NCI-H345 (cell line): Measurements from ENCODE around the gene CDC5L.
"Not testable (repeated sequence)": the region's sequence is repeated elsewhere in the genome, so short reads cannot be mapped to it uniquely, and the experiment has no call there.

Experiments used
- DNase-seq: peaks from one replicate; lab custom pipeline; 2025; lab: John Stamatoyannopoulos, UW

The CDC5L gene

DNA sequence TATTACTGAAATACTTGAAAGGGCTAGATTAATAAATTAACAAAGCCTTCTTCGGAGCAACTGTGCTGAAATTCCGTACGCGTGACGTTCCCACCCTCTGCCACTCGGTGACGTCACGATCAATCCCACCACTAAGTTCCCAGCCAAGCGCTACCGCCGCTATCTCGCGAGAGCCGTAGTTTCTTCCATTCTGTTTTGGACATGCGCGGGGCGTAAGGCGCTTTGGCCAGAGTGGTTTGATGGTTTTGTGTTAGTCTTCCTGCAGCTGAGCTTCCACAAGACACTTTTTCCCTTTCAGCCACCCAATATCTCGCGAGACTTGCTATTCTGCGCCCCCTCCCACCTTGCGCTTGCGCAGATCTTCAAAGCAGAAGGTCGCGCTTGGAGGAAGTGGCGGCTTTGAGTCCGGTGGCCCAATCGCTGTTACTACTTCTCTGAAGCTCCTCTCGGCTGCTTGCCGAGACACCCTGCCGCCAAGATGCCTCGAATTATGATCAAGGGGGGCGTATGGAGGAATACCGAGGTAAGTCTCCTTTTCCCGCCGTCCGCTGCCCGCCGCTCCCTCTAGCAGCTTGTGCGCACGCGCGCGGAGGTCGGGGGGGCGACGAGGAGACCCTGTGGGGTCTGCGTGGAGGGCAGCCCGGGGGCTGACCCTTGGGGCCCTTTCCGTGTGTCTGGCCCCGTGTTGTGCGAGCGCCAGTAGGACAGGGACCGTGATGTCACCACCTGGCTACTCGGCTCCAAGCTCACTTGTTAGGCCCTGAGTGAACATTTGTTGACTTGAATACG lies at the start of gene CDC5L:
CDC5L (plus strand) TSS at position 361 of the 789 bp plus-strand sequence; CDS start at position 479, 118 bp downstream.
- peak; percentile 98 for DNase-seq

DNA sequence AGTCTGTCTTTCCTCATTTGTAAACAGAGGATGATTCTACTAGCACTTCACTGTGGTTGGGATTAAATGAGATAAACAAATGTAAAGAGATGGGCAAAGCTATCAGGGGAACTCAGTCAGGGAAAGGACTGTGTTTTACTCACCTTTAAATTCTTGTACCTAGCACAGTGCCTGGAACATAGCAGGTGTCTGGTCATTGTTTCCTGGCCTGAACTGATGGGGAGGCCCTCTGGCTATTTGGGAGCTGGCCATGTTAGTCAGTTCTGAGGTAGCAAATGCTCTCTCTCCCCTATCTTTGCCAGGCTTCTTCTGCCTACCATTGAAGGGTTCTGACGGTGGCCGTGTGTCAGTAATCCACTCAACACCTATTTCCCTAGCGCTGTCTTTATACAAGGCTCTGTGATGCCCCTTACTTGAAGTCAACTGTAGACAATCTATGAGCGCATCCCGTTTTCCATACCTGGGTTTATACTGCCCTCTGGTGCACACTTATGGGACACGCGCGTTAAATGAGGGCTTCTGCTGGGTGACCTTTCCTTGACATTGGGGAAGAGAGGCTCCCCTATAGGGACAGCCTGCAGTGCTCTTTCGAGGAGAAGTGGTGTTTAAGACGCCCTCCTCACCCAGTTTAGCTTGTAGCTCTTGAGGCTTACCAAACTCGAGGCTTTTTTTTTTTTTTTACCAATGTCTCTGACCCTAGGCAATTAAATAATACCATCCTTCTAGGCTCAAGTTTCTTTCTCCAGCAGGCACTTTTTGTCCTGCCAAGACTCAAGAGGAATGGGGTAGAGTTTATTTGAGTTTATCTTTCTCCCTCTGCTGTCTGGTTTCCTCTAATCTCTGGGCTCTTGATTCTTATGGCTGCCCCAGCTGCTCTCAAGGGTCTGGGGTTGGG lies 49.0 kb upstream of the CDC5L start:
- peak; percentile 64 for DNase-seq

DNA sequence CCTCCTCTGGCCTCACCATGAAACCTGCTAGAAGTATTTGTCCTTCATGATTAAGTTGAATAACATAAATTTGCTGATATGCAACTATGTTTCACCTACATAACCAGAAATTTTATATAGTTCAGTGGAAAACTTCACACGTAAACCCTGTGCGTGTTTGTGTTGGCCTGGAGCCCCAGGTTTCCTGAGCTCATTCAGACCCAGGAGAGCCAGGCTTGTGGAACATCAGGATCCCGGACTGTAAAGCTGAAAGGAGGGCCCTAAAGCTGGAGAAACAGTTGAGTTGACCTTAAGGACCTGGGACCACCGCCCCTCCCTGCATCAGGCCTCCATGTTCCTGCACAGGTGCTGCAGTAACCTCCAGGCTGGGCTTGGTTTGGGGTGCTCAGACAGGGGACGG lies 48.2 kb upstream of the CDC5L start:
- DNase-seq: no peak

DNA sequence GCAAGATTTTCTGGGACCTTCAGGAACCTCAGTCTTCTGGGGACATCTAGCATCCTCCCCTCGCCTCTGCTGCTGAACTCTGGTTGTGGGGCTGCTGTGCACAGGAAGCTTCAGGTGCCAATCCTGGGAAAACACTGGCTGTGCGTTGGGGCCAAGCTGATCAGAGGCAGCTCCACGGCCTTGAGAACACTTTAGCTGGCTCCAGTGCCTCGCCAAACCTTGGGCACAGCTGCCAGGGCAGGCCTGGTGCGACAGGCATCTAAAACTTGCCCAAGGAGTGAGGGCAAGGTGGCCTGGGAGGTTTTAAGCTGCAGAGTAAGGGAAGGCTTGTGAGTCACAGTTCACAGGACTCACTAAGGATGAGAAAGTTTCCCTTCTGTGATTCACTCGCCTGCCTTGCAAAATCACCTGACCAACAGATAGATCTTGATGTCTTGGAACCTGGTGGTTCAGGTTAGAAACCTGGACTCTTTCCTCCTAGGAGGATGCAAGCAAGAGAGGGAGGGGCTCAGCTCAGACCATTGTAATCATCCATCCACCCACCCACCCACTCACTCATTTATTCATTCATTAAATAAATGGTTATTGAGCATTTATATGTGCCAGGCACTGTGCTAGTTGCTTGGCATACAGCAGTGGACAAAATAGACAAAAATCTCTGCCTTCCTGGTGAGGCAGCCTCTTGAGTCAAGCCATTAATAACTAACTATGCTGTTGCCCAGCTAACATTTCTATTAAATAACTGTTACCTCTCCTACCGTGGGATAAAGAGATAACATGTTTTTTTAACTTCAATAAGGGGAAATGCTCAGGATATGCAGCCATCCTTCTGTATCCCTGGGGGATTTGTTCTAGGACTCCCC lies 47.5 kb upstream of the CDC5L start:
- no peak for DNase-seq

DNA sequence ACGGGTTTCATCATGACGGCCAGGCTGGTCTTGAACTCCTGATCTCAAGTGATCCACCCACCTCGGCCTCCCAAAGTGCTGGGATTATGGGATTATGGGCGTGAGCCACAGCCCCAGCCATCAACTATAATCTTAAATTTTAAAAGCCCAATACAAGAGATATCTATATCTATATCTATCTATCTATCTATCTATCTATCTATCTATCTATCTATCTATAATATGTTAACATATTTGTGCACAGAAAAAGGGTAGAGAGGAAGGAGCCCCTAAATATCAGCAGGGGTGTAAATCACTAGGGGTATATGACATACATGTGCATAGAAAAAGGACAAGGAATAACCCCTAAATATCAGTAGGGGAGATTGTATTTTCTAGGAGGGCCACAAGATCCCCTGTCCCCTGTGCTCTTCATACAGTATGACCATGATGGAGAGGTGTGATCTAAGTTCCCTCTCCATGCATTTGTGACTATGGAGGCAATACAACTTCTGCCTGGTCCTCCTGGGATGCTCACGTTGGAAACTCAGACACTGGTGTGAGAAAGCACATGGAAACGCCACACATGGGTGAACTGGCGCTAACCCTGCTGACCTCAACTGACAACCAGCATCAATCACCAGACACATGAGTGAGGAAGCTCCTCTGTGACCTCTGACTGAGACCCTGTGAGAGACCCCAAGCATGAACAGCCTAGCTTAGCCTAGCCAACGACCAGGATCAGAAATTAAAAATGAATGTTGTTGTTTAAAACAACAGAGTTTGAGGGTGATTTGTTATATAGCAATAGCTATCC lies 46.2 kb upstream of the CDC5L start:
- no peak for DNase-seq

DNA sequence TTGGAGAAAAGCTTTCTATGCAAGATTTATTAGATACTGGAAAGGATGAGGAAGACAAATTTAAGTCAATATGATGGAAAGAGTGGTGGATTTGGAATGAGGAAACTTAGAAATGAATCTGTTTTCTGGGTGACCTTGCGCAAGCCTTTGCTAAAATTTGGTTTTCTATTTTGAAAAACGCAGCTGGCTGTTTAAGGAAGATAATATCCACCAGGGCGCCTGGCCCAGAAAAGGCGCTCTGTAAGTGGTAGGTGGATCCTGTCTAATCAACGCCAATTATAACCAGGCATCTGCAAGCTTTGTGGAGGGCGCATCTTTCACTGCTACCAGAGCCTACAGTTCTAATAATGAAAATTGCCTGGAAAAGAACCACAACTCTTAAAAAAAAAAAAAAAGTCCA lies 45.5 kb upstream of the CDC5L start:
- no peak for DNase-seq

DNA sequence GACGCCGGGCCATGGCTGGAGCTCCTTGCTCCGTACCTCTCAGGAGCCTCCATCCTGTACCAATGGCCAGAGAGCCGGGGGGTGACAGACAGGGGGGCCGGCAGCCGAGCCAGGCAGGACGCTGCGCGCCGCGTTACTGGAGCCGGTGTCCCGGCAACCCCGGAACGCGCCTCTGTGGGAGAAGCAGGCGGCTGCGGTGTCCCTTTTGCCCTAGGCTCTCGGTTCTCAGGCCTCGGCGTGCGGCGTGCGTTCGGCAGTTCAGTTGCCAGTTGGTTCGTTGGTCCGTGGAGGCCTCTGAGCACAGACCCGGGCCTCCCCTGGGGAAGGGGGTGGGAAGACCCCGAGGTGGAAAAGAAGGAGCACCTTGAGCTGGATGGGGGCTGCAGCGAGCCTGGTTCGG lies 45.0 kb upstream of the CDC5L start, which contains the start of gene SPATS1:
SPATS1 (plus strand) TSS at position 162 of the 400 bp plus-strand sequence. CDS start 446 bp downstream, outside the sequence.
- DNase-seq: no peak

DNA sequence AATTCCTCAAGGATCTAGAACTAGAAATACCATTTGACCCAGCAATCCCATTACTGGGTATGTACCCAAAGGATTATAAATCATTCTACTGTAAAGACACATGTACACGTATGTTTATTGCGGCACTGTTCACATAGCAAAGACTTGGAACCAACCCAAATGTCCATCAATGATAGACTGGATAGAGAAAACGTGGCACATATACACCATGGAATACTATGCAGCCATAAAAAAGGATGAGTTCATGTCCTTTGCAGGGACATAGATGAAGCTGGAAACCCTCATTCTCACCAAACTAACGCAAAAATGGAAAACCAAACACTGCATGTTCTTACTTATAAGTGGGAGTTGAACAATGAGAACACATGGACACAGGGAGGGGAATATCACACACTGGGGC lies 40.7 kb upstream of the CDC5L start:
- not testable (repeated sequence) for DNase-seq

DNA sequence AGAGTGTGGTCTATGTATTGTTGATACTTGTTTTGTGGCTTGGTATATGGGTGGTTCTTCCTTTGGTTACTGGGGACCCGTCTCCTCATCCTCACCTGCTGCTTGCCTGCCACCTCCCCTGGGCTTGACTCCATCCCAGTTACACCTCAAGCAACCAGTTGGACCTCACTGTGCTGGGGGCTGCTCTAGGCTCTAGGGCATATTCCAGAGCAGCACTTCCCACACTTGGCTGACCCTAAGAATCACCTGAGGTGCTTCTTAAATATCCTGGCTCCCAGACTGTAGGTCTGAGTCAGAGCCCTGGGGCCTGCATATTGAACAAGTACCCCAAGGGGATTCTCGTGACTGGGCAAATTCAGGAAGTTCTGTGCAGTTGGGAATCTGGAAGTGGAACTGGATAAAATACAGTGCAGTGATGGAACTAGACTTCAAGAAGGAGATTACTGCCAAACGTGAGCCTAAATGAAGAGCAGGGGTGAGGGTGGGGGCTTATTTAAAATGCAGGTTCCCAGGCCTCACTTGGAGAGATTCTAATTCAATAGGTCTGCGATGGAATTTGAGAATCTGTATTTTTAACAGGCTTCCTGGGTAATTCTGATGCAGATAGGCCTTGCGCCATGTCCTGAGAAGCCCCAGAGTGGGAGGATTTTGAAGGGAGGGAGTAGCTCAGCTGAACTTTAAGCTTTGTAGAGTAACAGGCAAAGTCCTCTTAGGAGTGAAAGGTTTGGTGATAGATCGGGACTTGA lies 37.4 kb upstream of the CDC5L start:
- DNase-seq: no peak

DNA sequence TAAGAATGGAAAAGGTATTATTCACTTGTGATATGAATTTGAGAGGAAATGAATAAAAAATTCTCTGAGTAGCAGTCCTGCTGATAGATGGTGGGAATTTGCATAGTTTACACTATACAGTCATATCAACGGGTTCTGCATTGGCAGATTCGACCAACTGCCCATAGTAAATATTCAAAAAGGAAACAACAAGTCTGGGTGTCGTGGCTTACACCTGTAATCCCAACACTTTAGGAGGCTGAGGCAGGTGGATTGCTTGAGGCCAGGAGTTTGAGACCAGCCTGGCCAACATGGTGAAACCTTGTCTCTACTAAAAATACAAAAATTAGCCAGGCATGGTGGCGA lies 36.9 kb upstream of the CDC5L start:
- DNase-seq: not testable (repeated sequence)

DNA sequence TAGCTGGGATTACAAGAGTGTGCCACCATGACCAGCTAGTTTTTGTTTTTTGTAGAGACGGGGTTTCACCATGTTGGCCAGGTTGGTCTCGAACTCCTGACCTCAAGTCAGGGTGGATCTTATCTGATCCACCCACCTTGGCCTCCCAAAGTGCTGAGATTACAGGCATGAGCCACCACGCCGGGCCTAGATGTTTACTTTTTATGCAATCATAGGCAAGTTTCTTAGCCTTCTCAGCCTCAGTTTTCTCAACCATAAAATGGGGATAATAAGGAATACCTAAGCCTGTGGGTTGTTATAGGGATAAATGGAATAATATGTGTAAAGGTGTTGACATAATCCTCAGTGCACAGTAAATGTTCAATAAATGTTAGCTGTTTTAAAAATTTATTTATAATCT lies 35.2 kb upstream of the CDC5L start:
- DNase-seq: no peak

DNA sequence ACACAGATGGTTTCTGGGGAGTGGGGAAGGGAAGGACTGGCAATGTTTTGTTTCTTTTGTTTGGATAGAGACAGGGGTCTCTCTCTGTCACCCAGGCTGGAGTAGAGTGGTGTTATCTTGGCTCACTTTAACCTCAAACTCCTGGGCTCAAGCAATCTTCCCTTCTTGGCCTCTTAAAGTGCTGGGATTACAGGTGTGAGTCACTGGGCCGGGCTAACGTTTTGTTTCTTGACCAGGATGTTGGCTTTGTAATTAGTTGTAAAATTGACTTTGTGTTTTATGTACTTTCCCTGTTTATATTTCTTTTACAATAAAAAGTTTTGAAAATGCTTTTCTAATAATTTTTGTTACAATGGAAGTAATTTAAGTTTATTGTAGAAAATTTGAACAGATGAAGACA lies 34.2 kb upstream of the CDC5L start:
- no peak for DNase-seq

DNA sequence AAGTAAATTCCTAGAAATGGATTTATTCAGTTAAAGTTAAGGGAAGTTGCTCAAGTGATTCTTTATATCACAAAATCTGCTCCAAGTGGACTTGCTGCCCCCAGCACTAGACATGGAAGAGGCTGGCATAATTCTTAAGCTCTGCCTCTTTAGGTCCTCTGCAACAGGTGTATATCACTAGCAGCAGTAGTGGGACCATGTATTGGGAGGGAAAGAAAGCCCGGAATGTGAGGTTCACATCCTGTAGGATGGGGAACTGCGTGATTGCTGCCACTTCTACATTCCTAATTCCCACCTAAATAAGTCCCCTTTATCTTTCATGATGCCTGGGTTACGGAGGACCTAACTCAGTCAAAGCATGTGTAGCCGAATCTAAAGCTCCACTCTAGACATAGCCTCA lies 31.9 kb upstream of the CDC5L start:
- no peak for DNase-seq

DNA sequence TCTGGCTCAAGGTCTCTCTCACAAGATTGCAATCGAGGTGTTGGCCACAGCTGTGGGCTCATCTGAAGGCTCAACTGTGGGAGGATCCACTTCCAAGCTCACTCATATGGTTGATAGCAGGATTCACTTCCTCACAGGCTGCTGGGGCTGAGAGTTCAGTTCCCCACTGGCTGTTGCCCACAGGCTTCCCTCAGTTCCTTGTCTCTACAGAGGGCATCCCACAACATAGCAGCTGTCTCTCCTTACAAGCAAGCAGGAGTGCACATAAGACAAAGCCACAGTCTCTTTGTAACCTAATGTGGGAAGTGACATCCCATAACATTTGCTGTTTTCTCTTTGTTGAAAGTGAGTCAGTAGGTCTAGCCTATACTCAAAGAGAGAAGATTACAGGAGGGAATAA lies 31.0 kb upstream of the CDC5L start:
- no peak for DNase-seq

DNA sequence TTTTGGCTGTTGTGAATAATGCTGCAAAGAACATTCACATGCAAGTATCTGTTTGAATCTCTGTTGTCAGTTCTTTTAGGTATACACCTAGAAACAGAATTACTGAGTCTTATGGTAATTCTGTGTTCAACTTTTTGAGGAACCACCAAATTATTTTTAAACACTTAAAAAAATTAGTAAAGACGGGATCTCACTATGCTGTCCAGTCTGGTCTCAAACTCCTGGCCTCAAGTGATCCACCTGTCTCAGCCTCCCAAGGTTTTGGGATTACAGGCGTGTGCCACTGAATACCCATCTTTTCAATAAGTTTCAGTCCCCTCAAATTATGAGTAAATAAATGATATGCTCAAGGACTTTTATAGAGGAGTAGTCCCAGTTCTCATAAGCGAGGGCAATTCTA lies 27.5 kb upstream of the CDC5L start:
- DNase-seq: no peak

DNA sequence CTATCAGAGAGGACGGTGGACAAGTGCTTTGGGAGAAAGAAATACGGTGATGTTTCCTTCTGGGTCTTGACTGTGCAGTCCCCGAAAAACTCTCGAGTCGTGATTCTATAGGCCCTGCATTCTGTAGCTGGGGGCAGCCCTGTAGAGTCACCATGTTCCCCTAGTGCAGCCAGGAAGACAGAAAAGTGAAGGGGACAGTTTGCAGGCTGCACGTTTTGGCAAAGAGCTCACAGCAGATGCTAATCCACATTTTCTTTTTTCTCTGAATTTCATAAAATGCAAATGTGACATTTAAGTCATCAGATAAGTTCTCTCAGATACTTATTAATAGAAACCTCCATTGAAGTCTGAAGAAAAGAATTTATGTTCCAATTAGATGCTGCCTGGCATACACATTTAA lies 25.6 kb upstream of the CDC5L start:
- DNase-seq: no peak

DNA sequence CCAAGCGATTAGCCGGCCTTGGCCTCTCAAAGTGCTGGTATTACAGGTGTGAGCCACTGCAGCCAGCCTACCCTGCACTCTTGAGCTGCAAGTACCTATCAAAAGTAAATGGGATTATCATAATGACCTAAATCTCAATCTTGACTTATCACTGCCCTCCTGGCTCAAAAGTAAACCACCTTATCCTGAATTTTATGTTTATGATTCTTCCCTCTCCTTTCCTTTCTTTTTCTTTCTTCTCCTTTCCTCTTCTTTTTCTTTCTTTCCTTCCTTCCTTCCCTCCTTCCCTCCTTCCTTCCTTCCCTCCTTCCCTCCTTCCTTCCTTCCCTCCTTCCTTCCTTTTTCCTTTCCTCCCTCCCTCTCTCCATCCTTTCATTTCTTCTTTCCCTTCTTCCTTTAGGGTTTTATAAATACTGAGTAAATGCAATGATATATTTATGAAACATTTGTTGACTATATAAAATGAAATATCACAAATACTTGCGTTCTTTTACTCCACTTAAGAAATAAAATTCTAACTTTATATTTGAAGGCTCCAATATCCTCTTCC lies 24.1 kb upstream of the CDC5L start:
- no peak for DNase-seq

DNA sequence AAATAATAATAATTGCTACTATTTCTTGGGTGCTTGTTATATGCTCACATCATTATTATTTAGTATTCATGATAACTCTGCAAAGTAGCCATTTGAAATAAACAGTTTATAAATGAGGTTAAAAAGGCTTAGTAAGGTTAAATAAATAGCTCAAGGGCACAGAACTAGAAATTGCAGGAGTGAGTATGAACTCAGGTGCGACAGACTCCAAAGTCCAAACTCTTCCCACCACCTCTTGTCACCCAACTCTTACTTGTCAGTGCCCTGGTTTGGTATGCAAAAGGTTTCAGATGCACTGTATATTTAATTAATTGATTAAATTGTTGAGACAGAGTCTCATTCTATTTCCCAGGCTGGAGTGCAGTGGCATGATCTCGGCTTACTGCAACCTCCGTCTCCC lies 20.7 kb upstream of the CDC5L start:
- DNase-seq: no peak

DNA sequence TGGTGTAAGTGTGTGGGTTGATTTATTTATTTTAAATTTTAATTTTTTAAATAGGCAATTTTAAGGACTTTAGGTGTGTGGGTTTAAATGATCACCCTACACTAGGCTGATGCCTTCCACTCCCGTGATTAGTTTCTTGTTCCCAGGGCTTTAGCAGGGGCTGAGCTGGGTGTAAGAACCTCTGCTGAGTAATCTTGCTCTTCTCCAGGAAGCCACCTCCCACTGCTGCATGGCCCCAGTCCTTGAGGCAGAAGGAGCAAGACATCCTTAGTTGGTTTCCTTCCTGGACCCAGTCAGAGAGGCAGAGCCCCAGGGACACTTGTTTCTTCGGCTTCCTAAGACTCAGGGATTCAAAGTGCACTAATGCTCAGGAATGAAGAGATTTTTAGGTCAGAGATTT lies 19.8 kb upstream of the CDC5L start:
- no peak for DNase-seq

DNA sequence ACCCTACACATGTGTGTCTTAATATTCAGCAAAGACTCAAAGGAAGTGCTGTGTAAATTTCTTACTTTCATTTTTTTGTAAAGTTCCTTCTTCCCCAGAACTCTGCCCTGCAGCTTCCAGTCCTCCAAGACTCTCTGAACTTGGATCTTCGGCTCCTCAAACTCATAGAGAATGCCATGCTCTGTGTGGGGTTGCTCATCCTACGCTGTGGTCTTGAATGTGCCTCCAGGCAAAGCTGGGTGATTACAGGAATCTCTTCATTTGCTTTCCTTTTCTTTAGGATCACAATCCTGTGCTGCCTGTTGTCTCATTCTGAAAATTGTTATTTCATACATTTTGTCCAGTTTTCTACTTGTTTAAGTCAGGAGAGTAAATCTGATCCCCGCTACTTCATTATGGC lies 14.5 kb upstream of the CDC5L start:
- DNase-seq: no peak
